GM20431 (cell line): Measurements from ENCODE around the gene GSX2.
"Not testable (repeated sequence)": the region's sequence is repeated elsewhere in the genome, so short reads cannot be mapped to it uniquely, and the experiment has no call there.

Experiments
- in situ Hi-C: fragments of 300-500 bp; cut with MseI, MboI; formaldehyde crosslinking; loops from one replicate; pipeline ENCODE4 v1.15.0; 2020; ENCODE audit warnings: low sequenced_read_pairs; ENCODE audit not compliant: unreplicated experiment

Gene GSX2

GRCh38 chr4:54099748-54100574, at the start of gene GSX2:
TSS of gene GSX2 (plus strand) at chr4:54100163. CDS start at chr4:54100345, 182 bp downstream.
- in situ Hi-C loops = no loop called here

GRCh38 chr4:54050214-54050904, 49.6 kb upstream of the GSX2 start:
- in situ Hi-C loops = no loop called here

- in situ Hi-C loops = not testable (repeated sequence)
Observed at GRCh38 chr4:54053322-54053721, 46.6 kb upstream of the GSX2 start.

- in situ Hi-C loops = no loop called here
Observed at GRCh38 chr4:54054501-54054900, 45.5 kb upstream of the GSX2 start.

- in situ Hi-C loops = no loop called here
Observed at GRCh38 chr4:54055494-54055893, 44.5 kb upstream of the GSX2 start.

GRCh38 chr4:54056360-54056759, 43.6 kb upstream of the GSX2 start:
- in situ Hi-C loops = no loop called here

GRCh38 chr4:54058171-54058570, 41.8 kb upstream of the GSX2 start:
- in situ Hi-C loops = no loop called here

GRCh38 chr4:54060116-54060515, 39.8 kb upstream of the GSX2 start:
- in situ Hi-C loops = no loop called here

- in situ Hi-C loops = no loop called here
Observed at GRCh38 chr4:54061067-54061466, 38.9 kb upstream of the GSX2 start.

GRCh38 chr4:54061873-54062272, 38.1 kb upstream of the GSX2 start:
- in situ Hi-C loops = no loop called here

- in situ Hi-C loops = no loop called here
Observed at GRCh38 chr4:54062392-54062791, 37.6 kb upstream of the GSX2 start.

GRCh38 chr4:54063229-54063628, 36.7 kb upstream of the GSX2 start:
- in situ Hi-C loops = no loop called here

- in situ Hi-C loops = no loop called here
Observed at GRCh38 chr4:54063737-54064316, 36.1 kb upstream of the GSX2 start.

GRCh38 chr4:54064317-54065111, 35.4 kb upstream of the GSX2 start, which contains the start of gene CHIC2:
TSS of gene CHIC2 (minus strand) at chr4:54064605. CDS start at chr4:54064300, 305 bp downstream.
- in situ Hi-C loops = no loop called here

- in situ Hi-C loops = no loop called here
Observed at GRCh38 chr4:54065282-54066087, 34.5 kb upstream of the GSX2 start.

- in situ Hi-C loops = no loop called here
Observed at GRCh38 chr4:54066088-54066415, 33.9 kb upstream of the GSX2 start.

- in situ Hi-C loops = no loop called here
Observed at GRCh38 chr4:54066718-54067129, 33.2 kb upstream of the GSX2 start.

- in situ Hi-C loops = no loop called here
Observed at GRCh38 chr4:54067166-54067565, 32.8 kb upstream of the GSX2 start.

GRCh38 chr4:54073271-54073880, 26.6 kb upstream of the GSX2 start:
- in situ Hi-C loops = no loop called here
